Hepatocyte (in vitro differentiated cells): ENCODE data around the gene NKX3-2.

Experiments used
- EZH2 ChIP-seq: fragments of 200-600 bp; sonication (generic); IDR thresholded peaks from 2 replicates; pipeline ENCODE4 v1.6.1; 2016; ENCODE audit warnings: antibody characterized with exemption, mild to moderate bottlenecking, borderline replicate concordance
- EZH2phosphoT487 ChIP-seq: fragments of 200-600 bp; sonication (generic); IDR thresholded peaks from one replicate; pipeline ENCODE4 v1.6.1; 2018; ENCODE audit warnings: antibody characterized with exemption, mild to moderate bottlenecking, low read depth, moderate library complexity; ENCODE audit not compliant: unreplicated experiment, severe bottlenecking
- TF ChIP-seq, protein P1 (sequence below): fragments of 200-600 bp; sonication (generic); IDR thresholded peaks from 2 replicates; pipeline ENCODE4 v1.5.1; 2016; ENCODE audit warnings: antibody characterized with exemption, mild to moderate bottlenecking; ENCODE audit not compliant: poor library complexity

DNA sequence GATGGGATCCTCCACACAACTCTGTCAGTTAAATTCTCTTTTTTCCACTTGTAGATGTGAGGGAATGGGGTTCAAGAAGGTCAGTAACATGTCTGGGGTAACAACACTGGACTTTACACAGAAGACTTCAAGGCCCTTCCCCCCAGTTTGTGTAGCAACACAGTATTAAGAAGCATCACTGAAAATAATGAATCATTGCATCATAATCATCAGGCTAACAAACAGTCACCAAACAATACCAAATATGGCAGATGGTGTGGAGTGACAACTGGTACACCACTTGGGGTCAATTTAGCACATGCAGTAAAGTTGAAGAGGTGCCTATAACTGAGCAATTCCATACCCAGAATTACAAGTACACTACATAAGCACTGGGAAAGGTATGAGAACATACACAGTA is 44.6 kb upstream of the NKX3-2 start:
- TF ChIP-seq EZH2 (no peak), EZH2phosphoT487 (no peak)
- TF ChIP-seq, protein P1, sequence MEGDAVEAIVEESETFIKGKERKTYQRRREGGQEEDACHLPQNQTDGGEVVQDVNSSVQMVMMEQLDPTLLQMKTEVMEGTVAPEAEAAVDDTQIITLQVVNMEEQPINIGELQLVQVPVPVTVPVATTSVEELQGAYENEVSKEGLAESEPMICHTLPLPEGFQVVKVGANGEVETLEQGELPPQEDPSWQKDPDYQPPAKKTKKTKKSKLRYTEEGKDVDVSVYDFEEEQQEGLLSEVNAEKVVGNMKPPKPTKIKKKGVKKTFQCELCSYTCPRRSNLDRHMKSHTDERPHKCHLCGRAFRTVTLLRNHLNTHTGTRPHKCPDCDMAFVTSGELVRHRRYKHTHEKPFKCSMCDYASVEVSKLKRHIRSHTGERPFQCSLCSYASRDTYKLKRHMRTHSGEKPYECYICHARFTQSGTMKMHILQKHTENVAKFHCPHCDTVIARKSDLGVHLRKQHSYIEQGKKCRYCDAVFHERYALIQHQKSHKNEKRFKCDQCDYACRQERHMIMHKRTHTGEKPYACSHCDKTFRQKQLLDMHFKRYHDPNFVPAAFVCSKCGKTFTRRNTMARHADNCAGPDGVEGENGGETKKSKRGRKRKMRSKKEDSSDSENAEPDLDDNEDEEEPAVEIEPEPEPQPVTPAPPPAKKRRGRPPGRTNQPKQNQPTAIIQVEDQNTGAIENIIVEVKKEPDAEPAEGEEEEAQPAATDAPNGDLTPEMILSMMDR, result no peak
